Stimulated activated CD4-positive, alpha-beta T cell treated with anti-CD3 and anti-CD28 coated beads, TNF-alpha, amount 100 ng/mL, for 48 hours (primary cell): ENCODE data around the gene ATP8B4.

ENCODE experiments used
- DNase-seq, 3 donors: peaks; one replicate each; pipeline ENCODE4 v3.0.0-alpha.2; 2020; ENCODE audit warnings: low read depth in 3 of 3

The ATP8B4 gene

GRCh38 chr15:49953421-49953820 is 165.6 kb downstream of the ATP8B4 start:
- DNase-seq = no peak

- DNase-seq = no peak
Measured at GRCh38 chr15:49946681-49947080, 172.4 kb downstream of the ATP8B4 start.

GRCh38 chr15:49934487-49934886 is 184.5 kb downstream of the ATP8B4 start:
- DNase-seq = no peak

- DNase-seq = no peak
Measured at GRCh38 chr15:49927189-49927861, 191.7 kb downstream of the ATP8B4 start.

- no peak for DNase-seq
Measured at GRCh38 chr15:49926740-49927139, 192.3 kb downstream of the ATP8B4 start.

- no peak for DNase-seq
Measured at GRCh38 chr15:49923671-49924070, 195.4 kb downstream of the ATP8B4 start.

GRCh38 chr15:49919034-49919433 is 200.0 kb downstream of the ATP8B4 start:
- DNase-seq = no peak

- no peak for DNase-seq
Measured at GRCh38 chr15:49918121-49918520, 200.9 kb downstream of the ATP8B4 start.

GRCh38 chr15:49916998-49917397 is 202.0 kb downstream of the ATP8B4 start:
- DNase-seq = no peak

- DNase-seq = no peak
Measured at GRCh38 chr15:49915822-49916221, 203.2 kb downstream of the ATP8B4 start.

GRCh38 chr15:49908933-49909295 is 210.1 kb downstream of the ATP8B4 start:
- no peak for DNase-seq

- DNase-seq = no peak
Measured at GRCh38 chr15:49908236-49908932, 210.6 kb downstream of the ATP8B4 start.

GRCh38 chr15:49906966-49907365 is 212.1 kb downstream of the ATP8B4 start:
- no peak for DNase-seq

GRCh38 chr15:49905221-49905620 is 213.8 kb downstream of the ATP8B4 start:
- no peak for DNase-seq

- DNase-seq = no peak
Measured at GRCh38 chr15:49904296-49904695, 214.7 kb downstream of the ATP8B4 start.

- DNase-seq = no peak
Measured at GRCh38 chr15:49902685-49903501, 216.1 kb downstream of the ATP8B4 start.

- DNase-seq = no peak
Measured at GRCh38 chr15:49901996-49902684, 216.9 kb downstream of the ATP8B4 start.

- DNase-seq = no peak
Measured at GRCh38 chr15:49901321-49901720, 217.7 kb downstream of the ATP8B4 start.

GRCh38 chr15:49900903-49901235 is 218.2 kb downstream of the ATP8B4 start:
- no peak for DNase-seq

- no peak for DNase-seq
Measured at GRCh38 chr15:49900006-49900902, 218.8 kb downstream of the ATP8B4 start.

- DNase-seq = no peak
Measured at GRCh38 chr15:49898575-49899283, 220.3 kb downstream of the ATP8B4 start.
